ENCODE data around the gene CNOT4. TPM values are rescaled to one million over a fixed set of nuclear protein-coding genes. Genes with fewer than 3 reads are reported as not detected.

The CNOT4 gene
- total RNA-seq, 2 donors from 2014 or later = 19.0 to 44.7 TPM

DNA sequence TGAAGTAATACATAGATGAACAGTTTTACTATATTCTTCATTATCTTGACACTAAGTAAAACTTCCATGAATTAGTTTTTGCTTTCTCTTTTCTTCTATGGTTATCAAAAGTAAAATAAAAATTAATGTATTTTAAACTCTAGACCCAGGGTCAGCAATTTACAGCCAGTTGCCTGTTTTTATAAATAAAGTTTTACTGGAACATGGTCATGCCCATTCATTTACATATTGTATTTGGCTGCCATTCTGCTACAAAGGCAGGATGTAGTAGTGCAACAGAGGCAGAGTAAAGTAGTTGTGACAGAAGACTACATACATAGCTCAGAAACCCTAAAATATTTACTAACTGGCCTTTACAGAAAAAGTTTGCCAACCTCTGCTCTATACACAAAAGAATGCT, 98.8 kb downstream of the CNOT4 start:
- Histone ChIP-seq H3K36me3 (no peaks in the 10 kb centered on the region), H3K9me3 (no peaks in the 10 kb centered on the region), H3K4me1 (replicated peaks) (no peaks in the 10 kb centered on the region), H3K27ac (no peak overlapping the region), H3K27me3 (replicated peaks; ENCODE audit: insufficient read depth) (no peaks in the 10 kb centered on the region), H3K4me3 (no peak overlapping the region)
- intact Hi-C loops (cut with DNase I) = no loop called here
- DNase-seq (ENCODE audit: low spot score) = no peak
- TF ChIP-seq POLR2A (IDR thresholded peaks at IDR 0.05) = no peak
- TF ChIP-seq POLR2AphosphoS5 (IDR thresholded peaks at IDR 0.05) = no peak

DNA sequence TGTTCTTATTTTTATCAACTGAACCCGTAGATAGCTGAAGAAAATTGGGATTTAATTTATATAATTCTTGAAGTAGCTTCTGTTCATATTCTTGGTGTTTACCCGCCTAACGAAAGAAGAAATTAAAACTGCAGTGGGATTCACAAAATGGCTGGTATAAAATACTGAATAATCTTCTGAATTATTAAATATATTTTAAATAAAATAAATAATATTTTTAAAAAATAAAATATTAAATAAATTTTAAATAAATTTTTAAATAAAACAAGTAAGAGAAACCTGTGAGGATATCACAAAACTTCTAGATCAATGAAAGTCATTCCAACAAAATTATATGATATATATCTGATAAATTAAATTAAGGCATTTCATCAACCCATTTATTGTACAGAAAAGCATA, 99.4 kb downstream of the CNOT4 start:
- Histone ChIP-seq H3K27me3 (replicated peaks; ENCODE audit: insufficient read depth) (no peaks in the 10 kb centered on the region), H3K9me3 (no peaks in the 10 kb centered on the region), H3K27ac (no peak overlapping the region), H3K4me1 (replicated peaks) (no peaks in the 10 kb centered on the region), H3K36me3 (no peaks in the 10 kb centered on the region), H3K4me3 (no peak overlapping the region)
- intact Hi-C loops (cut with DNase I) = no loop called here
- no peak for DNase-seq (ENCODE audit: low spot score)
- TF ChIP-seq POLR2AphosphoS5 (IDR thresholded peaks at IDR 0.05) (no peak), POLR2A (IDR thresholded peaks at IDR 0.05) (no peak)
- TF ChIP-seq, protein P1, sequence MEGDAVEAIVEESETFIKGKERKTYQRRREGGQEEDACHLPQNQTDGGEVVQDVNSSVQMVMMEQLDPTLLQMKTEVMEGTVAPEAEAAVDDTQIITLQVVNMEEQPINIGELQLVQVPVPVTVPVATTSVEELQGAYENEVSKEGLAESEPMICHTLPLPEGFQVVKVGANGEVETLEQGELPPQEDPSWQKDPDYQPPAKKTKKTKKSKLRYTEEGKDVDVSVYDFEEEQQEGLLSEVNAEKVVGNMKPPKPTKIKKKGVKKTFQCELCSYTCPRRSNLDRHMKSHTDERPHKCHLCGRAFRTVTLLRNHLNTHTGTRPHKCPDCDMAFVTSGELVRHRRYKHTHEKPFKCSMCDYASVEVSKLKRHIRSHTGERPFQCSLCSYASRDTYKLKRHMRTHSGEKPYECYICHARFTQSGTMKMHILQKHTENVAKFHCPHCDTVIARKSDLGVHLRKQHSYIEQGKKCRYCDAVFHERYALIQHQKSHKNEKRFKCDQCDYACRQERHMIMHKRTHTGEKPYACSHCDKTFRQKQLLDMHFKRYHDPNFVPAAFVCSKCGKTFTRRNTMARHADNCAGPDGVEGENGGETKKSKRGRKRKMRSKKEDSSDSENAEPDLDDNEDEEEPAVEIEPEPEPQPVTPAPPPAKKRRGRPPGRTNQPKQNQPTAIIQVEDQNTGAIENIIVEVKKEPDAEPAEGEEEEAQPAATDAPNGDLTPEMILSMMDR (IDR thresholded peaks at IDR 0.05) = no peak
- WGBS = 97% methylated on average over 3 of the region's 3 CpGs

DNA sequence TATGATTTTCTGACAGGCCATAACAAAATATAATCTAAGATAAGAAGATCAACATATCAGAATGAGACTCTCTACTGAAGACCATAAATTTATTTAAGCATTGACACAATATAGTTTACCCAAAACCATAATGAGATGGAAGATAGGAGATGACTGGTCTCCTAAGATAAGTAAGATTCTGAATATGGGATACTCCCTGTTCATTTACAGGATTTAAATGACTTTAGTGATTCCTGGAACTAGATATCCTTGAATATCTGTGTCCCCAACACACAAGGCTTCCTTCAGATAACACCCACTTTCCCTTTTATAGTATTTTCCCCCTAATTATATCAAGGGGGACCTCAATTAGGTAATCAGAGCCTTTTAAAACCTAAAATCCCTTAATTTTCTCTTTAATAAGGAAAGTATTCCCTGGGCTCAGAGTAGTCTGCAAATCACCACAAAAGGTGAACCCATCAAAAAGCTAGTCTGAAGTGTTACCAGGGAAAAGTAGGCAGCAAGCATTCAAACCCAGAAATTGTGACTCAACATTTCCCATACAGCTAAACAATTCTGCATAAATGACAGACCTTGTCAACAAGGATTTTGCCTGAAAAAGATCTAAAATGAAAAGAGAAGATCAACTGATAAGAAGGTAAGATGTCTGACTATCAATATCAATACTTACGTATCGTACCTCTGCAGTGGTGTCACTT, 99.9 kb downstream of the CNOT4 start:
- Histone ChIP-seq H3K4me3 (no peak overlapping the region), H3K27me3 (replicated peaks; ENCODE audit: insufficient read depth) (no peaks in the 10 kb centered on the region), H3K36me3 (no peaks in the 10 kb centered on the region), H3K9me3 (no peaks in the 10 kb centered on the region), H3K27ac (no peak overlapping the region), H3K4me1 (replicated peaks) (no peaks in the 10 kb centered on the region)
- WGBS = 100% methylated on average over 2 of the region's 2 CpGs
- TF ChIP-seq POLR2A (IDR thresholded peaks at IDR 0.05) = no peak
- TF ChIP-seq, protein P1 (IDR thresholded peaks at IDR 0.05) = no peak
- no peak for TF ChIP-seq POLR2AphosphoS5 (IDR thresholded peaks at IDR 0.05)
- DNase-seq (ENCODE audit: low spot score) = no peak
- intact Hi-C loops (cut with DNase I) = no loop called here

DNA sequence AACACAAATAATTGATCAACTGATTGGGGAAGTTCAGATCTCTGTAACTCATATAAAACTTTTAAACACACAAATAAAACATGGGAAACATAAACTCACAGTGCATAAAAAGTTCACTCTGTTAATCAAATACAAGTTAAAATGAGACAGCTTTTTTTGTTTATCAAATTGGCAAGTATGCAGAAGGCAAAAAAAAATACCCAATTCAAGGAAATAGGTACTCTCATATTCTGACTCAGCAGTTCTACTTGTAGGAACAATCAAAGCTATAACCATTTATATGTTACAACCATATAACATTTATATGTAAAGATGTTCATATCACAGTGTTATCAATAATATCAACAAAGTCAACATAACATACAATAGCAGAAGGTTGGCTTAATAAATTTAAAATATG, 102.0 kb downstream of the CNOT4 start:
- Histone ChIP-seq H3K36me3 (no peaks in the 10 kb centered on the region), H3K27ac (no peak overlapping the region), H3K9me3 (no peaks in the 10 kb centered on the region), H3K4me3 (no peak overlapping the region), H3K27me3 (replicated peaks; ENCODE audit: insufficient read depth) (no peaks in the 10 kb centered on the region), H3K4me1 (replicated peaks) (no peaks in the 10 kb centered on the region)
- intact Hi-C loops (cut with DNase I) = no loop called here
- TF ChIP-seq, protein P1 (IDR thresholded peaks at IDR 0.05) = no peak
- TF ChIP-seq POLR2A (IDR thresholded peaks at IDR 0.05) (no peak), POLR2AphosphoS5 (IDR thresholded peaks at IDR 0.05) (no peak)
- no peak for DNase-seq (ENCODE audit: low spot score)

DNA sequence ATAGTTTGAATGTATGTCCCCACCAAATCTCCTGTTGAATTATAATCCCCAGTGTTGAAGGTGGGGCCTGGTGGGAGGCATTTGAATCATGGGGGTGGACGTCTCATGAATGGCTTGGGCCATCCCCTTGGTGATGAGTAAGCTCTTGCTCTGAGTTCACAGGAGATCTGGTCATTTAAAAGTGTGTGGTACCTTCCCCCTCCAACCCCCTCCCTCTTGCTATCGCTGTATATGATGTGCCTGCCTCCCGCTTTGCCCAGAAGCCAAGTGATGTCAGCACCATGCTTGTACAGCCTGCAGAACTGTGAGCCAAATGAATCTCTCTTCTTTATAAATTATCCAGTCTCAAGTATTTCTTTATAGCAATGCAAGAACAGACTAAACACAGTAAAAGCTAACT, 103.0 kb downstream of the CNOT4 start:
- Histone ChIP-seq H3K36me3 (no peaks in the 10 kb centered on the region), H3K27ac (no peak overlapping the region), H3K27me3 (replicated peaks; ENCODE audit: insufficient read depth) (no peaks in the 10 kb centered on the region), H3K9me3 (no peaks in the 10 kb centered on the region), H3K4me1 (replicated peaks) (no peaks in the 10 kb centered on the region), H3K4me3 (no peak overlapping the region)
- TF ChIP-seq POLR2A (IDR thresholded peaks at IDR 0.05) = no peak
- 97% methylated on average over 3 of the region's 3 CpGs for WGBS
- intact Hi-C loops (cut with DNase I) = no loop called here
- no peak for DNase-seq (ENCODE audit: low spot score)

DNA sequence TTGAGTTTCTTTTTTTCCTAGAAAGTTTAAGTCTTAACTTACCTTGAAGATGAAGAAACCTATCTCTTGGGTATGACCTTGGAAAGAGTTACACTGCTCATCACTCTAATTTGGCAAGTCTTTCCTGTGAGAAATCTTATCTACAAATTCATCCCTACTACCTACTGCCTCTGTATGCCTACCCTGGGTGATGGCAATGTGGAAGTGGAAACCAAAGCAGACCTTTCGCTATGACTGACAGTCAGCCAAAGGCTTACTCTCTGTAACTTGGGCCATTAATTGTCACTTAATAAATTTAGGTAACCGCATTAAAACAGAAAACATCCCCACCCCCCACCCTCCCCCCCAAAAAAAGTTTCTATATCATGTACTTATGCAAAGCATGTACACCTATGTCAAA, 103.9 kb downstream of the CNOT4 start:
- TF ChIP-seq, protein P1 (IDR thresholded peaks at IDR 0.05) = no peak
- TF ChIP-seq POLR2A (IDR thresholded peaks at IDR 0.05) = no peak
- TF ChIP-seq POLR2AphosphoS5 (IDR thresholded peaks at IDR 0.05) = no peak
- Histone ChIP-seq H3K27ac (no peak overlapping the region), H3K27me3 (replicated peaks; ENCODE audit: insufficient read depth) (no peaks in the 10 kb centered on the region), H3K36me3 (no peaks in the 10 kb centered on the region), H3K9me3 (no peaks in the 10 kb centered on the region), H3K4me3 (no peak overlapping the region), H3K4me1 (replicated peaks) (no peaks in the 10 kb centered on the region)
- no peak for DNase-seq (ENCODE audit: low spot score)
- intact Hi-C loops (cut with DNase I) = no loop called here
- WGBS = 100% methylated on average over 2 of the region's 2 CpGs

All from prostate gland (tissue), 2 donors.